GM20000 (cell line): Measurements from ENCODE around the gene PHACTR4.
"Not testable (repeated sequence)": the region's sequence is repeated elsewhere in the genome, so short reads cannot be mapped to it uniquely, and the experiment has no call there.

Source experiments
- DNase-seq: peaks from one replicate; pipeline ENCODE4 v3.0.0; 2012; ENCODE audit warnings: low spot score
- TF ChIP-seq, protein P1 (sequence below): IDR thresholded peaks from 2 replicates; pipeline ENCODE4 v1.5.1; 2012; ENCODE audit warnings: mild to moderate bottlenecking, control low read depth; ENCODE audit errors: extremely low read depth, missing control alignments

The PHACTR4 gene

DNA sequence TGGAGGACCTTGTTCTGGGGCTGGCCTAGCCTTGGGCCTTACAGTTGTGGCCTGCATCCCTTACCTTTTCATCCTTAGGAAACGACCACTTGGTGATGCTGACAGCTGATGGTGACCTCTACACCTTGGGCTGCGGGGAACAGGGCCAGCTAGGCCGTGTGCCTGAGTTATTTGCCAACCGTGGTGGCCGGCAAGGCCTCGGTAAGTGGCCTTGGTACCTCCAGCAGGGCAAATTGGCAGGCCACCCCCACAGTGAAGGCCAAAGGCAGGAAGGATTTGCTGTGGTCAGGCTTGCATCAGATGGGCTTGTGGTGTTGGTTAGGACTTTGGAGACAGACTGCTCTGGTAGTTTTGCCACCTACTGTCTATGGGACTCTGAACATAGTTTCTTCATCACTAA is 165.6 kb downstream of the PHACTR4 start:
- DNase-seq, result peak; percentile 10
- TF ChIP-seq, protein P1, sequence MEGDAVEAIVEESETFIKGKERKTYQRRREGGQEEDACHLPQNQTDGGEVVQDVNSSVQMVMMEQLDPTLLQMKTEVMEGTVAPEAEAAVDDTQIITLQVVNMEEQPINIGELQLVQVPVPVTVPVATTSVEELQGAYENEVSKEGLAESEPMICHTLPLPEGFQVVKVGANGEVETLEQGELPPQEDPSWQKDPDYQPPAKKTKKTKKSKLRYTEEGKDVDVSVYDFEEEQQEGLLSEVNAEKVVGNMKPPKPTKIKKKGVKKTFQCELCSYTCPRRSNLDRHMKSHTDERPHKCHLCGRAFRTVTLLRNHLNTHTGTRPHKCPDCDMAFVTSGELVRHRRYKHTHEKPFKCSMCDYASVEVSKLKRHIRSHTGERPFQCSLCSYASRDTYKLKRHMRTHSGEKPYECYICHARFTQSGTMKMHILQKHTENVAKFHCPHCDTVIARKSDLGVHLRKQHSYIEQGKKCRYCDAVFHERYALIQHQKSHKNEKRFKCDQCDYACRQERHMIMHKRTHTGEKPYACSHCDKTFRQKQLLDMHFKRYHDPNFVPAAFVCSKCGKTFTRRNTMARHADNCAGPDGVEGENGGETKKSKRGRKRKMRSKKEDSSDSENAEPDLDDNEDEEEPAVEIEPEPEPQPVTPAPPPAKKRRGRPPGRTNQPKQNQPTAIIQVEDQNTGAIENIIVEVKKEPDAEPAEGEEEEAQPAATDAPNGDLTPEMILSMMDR, result no peak

DNA sequence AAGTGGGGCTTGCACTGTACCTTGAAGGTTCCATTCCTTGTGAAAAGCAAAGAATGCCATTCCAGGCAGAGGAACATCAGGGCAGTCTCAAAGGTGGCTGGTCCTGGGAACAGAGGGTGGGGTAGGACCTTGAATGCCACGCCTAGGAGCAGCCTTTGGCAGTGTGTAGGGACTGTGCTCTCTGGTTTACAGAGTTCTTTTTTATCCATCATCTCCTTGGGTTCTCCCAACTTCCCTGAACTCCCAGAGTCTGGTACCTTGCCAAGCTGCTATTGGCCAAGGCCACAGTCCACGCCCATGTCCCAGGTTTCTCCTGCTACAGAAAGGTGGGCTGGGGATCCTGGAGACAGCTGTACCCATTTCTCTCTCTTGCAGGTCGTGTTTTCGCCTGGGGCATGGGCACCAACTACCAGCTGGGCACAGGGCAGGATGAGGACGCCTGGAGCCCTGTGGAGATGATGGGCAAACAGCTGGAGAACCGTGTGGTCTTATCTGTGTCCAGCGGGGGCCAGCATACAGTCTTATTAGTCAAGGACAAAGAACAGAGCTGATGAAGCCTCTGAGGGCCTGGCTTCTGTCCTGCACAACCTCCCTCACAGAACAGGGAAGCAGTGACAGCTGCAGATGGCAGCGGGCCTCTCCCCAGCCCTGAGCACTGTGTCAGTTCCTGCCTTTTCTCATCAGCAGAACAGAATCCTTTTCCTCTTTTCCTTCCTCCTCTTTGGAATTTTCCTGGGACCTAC is 168.1 kb downstream of the PHACTR4 start:
- TF ChIP-seq, protein P1, result no peak
- no peak for DNase-seq

DNA sequence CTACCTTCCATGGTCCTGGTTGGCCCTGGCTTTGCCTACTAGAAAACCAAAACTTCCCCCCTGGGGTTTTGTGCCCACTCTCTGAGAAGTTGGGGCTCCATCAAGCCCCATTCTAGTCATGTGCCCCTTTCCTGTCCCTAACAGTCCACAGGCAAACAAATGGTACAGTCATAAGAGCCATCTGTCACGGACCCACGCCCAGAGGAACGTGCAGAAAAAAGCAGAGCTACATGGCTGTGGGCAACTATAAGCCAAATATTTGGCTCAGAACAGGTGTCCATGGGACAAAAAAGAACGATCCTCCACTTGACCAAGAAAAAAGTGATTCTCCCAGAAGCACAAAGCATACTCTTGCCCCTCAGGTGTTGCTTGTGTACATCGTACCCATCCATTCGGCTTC is 168.7 kb downstream of the PHACTR4 start:
- TF ChIP-seq, protein P1, result no peak
- DNase-seq, result no peak

DNA sequence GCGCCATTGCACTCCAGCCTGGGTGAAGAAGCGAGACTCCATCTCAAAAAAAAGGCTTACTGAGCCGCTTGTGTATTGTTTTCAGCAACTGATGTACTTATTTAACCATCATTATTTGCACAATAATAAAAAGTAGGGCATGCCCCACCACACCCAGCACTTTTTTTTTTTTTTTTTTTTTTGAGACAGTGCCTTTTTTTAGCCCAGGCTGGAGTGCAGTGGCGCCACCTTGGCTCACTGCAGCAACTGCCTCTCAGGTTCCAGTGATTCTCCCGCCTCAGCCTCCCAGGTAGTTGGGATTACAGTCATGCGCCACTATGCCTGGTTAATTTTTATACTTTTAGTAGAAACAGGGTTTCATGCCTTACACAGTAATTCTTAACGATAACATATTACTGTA is 171.1 kb downstream of the PHACTR4 start:
- TF ChIP-seq, protein P1, result no peak
- DNase-seq, result no peak

DNA sequence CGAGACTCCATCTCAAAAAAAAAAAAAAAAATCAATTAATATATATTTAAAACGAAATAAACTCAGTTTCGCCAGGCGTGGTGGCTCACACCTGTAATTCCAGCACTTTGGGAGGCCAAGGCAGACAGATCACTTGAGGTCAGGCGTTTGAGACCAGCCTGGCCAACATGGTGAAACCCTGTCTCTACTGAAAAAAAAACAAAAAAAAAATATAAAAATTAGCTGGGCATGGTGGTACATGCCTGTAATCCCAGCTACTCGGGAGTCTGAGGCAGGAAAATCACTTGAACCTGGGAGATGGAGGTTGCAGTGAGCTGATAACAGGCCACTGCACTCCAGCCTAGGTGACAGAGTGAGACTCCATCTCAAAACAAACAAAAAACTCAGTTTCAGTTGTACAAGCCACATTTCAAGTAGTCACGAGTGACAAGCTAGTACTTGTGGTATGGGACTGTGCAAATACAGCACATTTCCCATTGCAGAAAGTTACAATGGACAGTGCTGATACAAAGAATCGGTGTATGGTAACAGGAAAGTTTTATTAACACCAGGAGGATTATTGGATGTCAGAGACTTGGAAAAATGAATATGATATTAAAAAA is 172.0 kb downstream of the PHACTR4 start:
- not testable (repeated sequence) for DNase-seq

DNA sequence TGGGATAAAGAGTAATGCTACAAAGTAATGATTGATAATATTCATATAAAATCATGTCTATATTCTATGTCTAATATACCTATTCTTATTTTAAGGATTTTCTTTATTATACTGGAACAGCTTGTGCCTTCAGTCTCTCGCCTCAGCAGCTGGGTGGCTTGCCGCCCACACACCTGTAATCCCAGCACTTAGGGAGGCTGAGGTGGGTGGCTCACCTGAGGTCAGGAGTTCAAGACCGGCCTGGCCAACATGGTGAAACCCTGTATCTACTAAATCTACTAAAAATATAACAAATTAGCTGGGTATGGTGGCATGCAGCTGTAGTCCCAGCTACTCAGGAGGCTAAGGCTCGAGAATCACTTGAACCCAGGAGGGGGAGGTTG is 175.7 kb downstream of the PHACTR4 start:
- no peak for DNase-seq

DNA sequence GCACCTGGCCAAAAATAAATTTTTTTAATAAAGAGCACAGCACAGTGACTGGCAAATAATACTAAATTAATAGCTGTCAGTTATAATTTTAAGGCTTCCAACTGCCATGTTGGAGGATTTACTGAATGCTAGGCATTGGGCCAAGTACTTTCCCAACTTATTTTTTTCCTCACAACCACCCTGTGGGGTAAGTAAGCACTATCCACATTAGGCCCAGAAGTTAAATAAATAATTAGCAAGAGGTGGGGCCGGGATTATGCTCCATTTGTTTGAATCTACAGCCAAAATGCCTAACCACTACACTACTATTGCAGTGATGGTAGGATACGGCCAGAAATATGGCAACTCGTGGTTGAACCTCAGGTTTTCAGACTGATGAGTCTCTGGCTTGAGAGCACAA is 178.8 kb downstream of the PHACTR4 start:
- TF ChIP-seq, protein P1, result no peak
- no peak for DNase-seq

More for the DNA sequence above, 175.7 kb downstream of the PHACTR4 start:
- TF ChIP-seq, protein P1, result no peak
